WTC11 (cell line): ENCODE data around the gene RNASE4.
"Not testable (repeated sequence)": the region's sequence is repeated elsewhere in the genome, so short reads cannot be mapped to it uniquely, and the experiment has no call there.

Source experiments
- CTCF ChIP-seq: fragments of 200-600 bp; IDR thresholded peaks from 2 replicates; pipeline ENCODE4 v1.8.0; 2022; ENCODE audit warnings: antibody characterized with exemption
- JUN ChIP-seq: sonication (generic); formaldehyde crosslinking; IDR thresholded peaks from 2 replicates; pipeline ENCODE4 v1.8.0; 2023; ENCODE audit warnings: mild to moderate bottlenecking, missing genetic modification reagents
- NR3C1 ChIP-seq: sonication (generic); formaldehyde crosslinking; conservative IDR thresholded peaks from 2 replicates; pipeline ENCODE4 v1.8.1; 2023; ENCODE audit warnings: low read depth, mild to moderate bottlenecking, missing genetic modification reagents
- SMAD4 ChIP-seq: sonication (generic); formaldehyde crosslinking; IDR thresholded peaks from 2 replicates; pipeline ENCODE4 v1.8.0; 2022; ENCODE audit warnings: mild to moderate bottlenecking, missing genetic modification reagents

GRCh38 chr14:20666400-20666961 is 17.9 kb upstream of the RNASE4 start:
- not testable (repeated sequence) for TF ChIP-seq CTCF; JUN; NR3C1 (CRISPR knock-in tag); SMAD4 (CRISPR knock-in tag)
